PC-9 (cell line): ENCODE results near the gene HEMK1. TPM values are rescaled to one million over a fixed set of nuclear protein-coding genes. Genes with fewer than 3 reads are reported as not detected.

Experiments used
- BruUV-seq: library from RNA; stranded (reverse); fragments of 400-500 nt; replicated peaks from 2 replicates; lab custom pipeline; 2021; lab: Mats Ljungman, UMichigan
- CTCF ChIA-PET: fragments of 300-600 bp; sonication (Branson Sonifier 250); formaldehyde crosslinking; loops from one replicate; lab custom pipeline; 2022; ENCODE audit warnings: antibody characterized with exemption; lab: Charles Lee
- POLR2A ChIA-PET: fragments of 300-600 bp; sonication (Branson Sonifier 250); formaldehyde crosslinking; loops from one replicate; lab custom pipeline; 2022; ENCODE audit warnings: antibody characterized with exemption; ENCODE audit not compliant: unreplicated experiment; lab: Charles Lee
- DNase-seq, 2 experiments: peaks; one replicate each; pipeline versions ENCODE4 v3.0.0 to v3.0.0-alpha.2; 2015 to 2022; ENCODE audit warnings: mixed read lengths in 1 of 2
- H2AFZ ChIP-seq: fragments of 200-600 bp; sonication (generic); 2 replicates; pipeline ENCODE4 v1.8.1; 2017; ENCODE audit warnings: antibody characterized with exemption
- H3F3A ChIP-seq: fragments of 200-600 bp; sonication (generic); 2 replicates; pipeline ENCODE4 v1.8.1; 2017; ENCODE audit warnings: antibody characterized with exemption, mild to moderate bottlenecking, low read depth; ENCODE audit not compliant: insufficient read depth
- H3K27ac ChIP-seq: fragments of 200-600 bp; sonication (generic); 2 replicates; pipeline ENCODE4 v1.6.1; 2016; ENCODE audit warnings: mixed run types
- H3K27me3 ChIP-seq: fragments of 200-600 bp; sonication (generic); 2 replicates; pipeline ENCODE4 v1.6.1; 2016; ENCODE audit warnings: low read depth, mixed run types; ENCODE audit not compliant: insufficient read depth
- H3K36me3 ChIP-seq: fragments of 200-600 bp; sonication (generic); 2 replicates; pipeline ENCODE4 v1.6.1; 2016; ENCODE audit warnings: low read depth, mixed run types
- H3K4me1 ChIP-seq: fragments of 200-600 bp; sonication (generic); replicated peaks from 2 replicates; pipeline ENCODE4 v1.6.1; 2016; ENCODE audit warnings: mixed run types; ENCODE audit not compliant: insufficient read depth
- H3K4me2 ChIP-seq: fragments of 200-600 bp; sonication (generic); 2 replicates; pipeline ENCODE4 v1.6.1; 2017; ENCODE audit warnings: mixed run types
- H3K4me3 ChIP-seq: fragments of 200-600 bp; sonication (generic); 2 replicates; pipeline ENCODE4 v1.6.1; 2016; ENCODE audit warnings: mixed run types
- H3K79me2 ChIP-seq: fragments of 200-600 bp; sonication (generic); 2 replicates; pipeline ENCODE4 v1.6.1; 2017; ENCODE audit warnings: low read depth, mixed run types
- H3K9me2 ChIP-seq: fragments of 200-600 bp; sonication (generic); 2 replicates; pipeline ENCODE4 v1.8.1; 2017; ENCODE audit warnings: mild to moderate bottlenecking; ENCODE audit not compliant: insufficient read depth
- H3K9me3 ChIP-seq: fragments of 200-600 bp; sonication (generic); 2 replicates; pipeline ENCODE4 v1.8.1; 2016; ENCODE audit warnings: low read depth; ENCODE audit not compliant: insufficient read depth
- H4K20me1 ChIP-seq: fragments of 200-600 bp; sonication (generic); 2 replicates; pipeline ENCODE4 v1.8.1; 2017; ENCODE audit not compliant: insufficient read depth
- CTCF ChIP-seq: fragments of 200-600 bp; sonication (generic); conservative IDR thresholded peaks from 2 replicates; pipeline ENCODE4 v1.6.1; 2017; ENCODE audit warnings: mixed run types, antibody characterized with exemption, mild to moderate bottlenecking, moderate library complexity
- EZH2 ChIP-seq: fragments of 200-600 bp; sonication (generic); IDR thresholded peaks from 2 replicates; pipeline ENCODE4 v1.8.0; 2017; ENCODE audit warnings: antibody characterized with exemption, low read depth
- intact Hi-C: fragments of 100-400 bp; cut with micrococcal nuclease; formaldehyde crosslinking; loops from one replicate; pipeline ENCODE4 v1.10.0; 2022; ENCODE audit not compliant: unreplicated experiment
- total RNA-seq: library from RNA; stranded (reverse); gene quantifications from 2 replicates; pipeline ENCODE4 v1.2.3, GENCODE V29; 2021

Gene HEMK1
- total RNA-seq, 1 experiment from 2014 or later: 20.6 TPM

DNA sequence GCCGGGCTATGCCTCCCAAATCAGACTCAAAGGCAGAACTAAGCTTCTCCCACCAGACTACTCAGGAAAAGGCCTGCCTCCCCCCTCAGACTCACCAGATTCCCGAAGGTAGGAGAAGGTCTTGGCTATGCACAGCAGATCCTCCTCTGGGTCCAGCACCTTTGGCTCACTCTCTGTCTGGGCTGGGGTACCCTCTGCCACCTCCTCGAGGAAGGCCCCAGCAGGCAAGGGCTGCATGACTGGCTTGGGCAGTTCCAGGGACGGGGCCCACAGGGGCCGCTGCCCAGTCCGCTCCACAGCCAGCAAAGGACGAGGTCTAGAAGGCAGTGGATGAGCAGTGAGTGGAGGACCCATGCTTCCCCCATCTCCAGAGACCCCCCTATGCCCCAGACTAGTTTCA lies 39.0 kb downstream of the HEMK1 start:
- Histone ChIP-seq H3K79me2 (no peaks in the 10 kb centered on the region), H3K9me3 (no peaks in the 10 kb centered on the region), H3K36me3 (no peaks in the 10 kb centered on the region), H3K4me1 (peaks cover 32% of the 10 kb centered on the region), H3K9me2 (no peaks in the 10 kb centered on the region), H3K4me3 (no peak overlapping the region), H3K27ac (no peak overlapping the region), H3K27me3 (no peaks in the 10 kb centered on the region), H2AFZ (no peak overlapping the region), H4K20me1 (no peaks in the 10 kb centered on the region), H3K4me2 (no peak overlapping the region), H3F3A (peaks cover 14% of the 10 kb centered on the region; the same call in 1 of the 2 replicates)
- BruUV-seq: no TSS peak
- CTCF ChIA-PET: interaction anchor here (0.6 kb wide), 2 partner anchors 10 to 14 kb away, joined by 3 read pairs; no protein-coding TSS in a partner anchor
- POLR2A ChIA-PET: no interaction called here
- no peak for DNase-seq
- intact Hi-C loops: no loop called here
- no peak for TF ChIP-seq EZH2
- no peak for TF ChIP-seq CTCF

DNA sequence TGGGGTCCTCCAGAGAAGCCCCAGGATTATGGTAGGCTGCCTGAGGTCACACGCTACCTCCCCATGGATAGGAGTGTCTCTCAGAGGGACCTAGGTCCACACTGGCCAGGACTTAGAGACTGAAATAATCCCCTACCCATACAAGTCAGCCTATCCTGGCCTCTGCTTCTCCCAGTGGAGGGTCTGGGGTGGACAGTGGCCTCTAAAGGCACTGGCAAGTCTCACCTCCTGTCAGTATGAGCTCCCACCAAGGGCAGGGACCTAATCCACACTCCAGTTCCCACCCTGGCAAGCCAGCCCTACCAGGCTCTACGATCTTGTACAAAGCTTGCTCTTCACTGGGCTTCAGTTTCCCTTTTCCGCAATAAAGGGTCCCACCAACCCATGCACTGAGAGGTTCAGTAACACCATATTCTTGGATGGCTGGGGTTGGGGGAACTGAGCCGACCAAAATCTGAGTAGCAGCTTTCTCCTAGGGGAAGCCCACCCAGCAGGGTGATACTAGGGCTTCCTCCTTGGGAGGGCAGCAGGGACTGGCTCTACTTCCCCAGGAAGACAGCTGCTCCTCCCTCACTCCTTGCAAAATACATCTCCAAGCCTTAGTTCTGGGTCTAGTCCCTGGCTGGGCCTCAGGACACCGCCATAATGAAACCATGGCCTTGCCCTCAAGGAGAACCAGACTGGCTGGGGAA lies 39.9 kb downstream of the HEMK1 start:
- H3K79me2 ChIP-seq: no peaks in the 10 kb centered on the region
- ChIA-PET POLR2A (no interaction called here), CTCF (interaction anchor here (0.9 kb wide), 1 partner anchor 57 kb away, joined by 3 read pairs; no protein-coding TSS in a partner anchor)
- no peaks in the 10 kb centered on the region for H3K27me3 ChIP-seq
- BruUV-seq: no TSS peak
- no peak overlapping the region for H3K27ac ChIP-seq
- intact Hi-C loops: no loop called here
- DNase-seq: no peak
- H3K9me3 ChIP-seq: no peaks in the 10 kb centered on the region
- no peak overlapping the region for H3K4me3 ChIP-seq
- H3F3A ChIP-seq: peaks cover 14% of the 10 kb centered on the region; the same call in 1 of the 2 replicates
- no peak overlapping the region for H3K4me2 ChIP-seq
- TF ChIP-seq CTCF (no peak), EZH2 (no peak)
- no peaks in the 10 kb centered on the region for H4K20me1 ChIP-seq
- H3K36me3 ChIP-seq: no peaks in the 10 kb centered on the region
- H3K4me1 ChIP-seq: peaks cover 31% of the 10 kb centered on the region
- no peak overlapping the region for H2AFZ ChIP-seq
- no peaks in the 10 kb centered on the region for H3K9me2 ChIP-seq

DNA sequence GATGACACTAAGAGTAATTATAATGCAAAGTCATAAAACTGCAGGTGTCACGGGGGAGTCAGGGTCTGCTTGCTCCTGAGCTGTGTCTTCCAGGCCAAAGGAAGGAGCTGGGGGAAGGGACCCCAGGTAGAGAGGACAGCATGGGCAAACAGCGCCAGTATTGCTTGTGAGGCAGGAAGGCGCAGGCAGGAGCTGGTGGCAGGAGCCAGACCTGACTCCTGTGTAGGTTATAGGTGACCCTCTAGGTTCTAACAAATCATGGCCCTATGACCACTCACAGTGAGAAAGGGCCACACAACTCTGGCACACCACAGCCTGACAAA lies 40.4 kb downstream of the HEMK1 start:
- intact Hi-C loops: no loop called here
- ChIA-PET POLR2A (no interaction called here), CTCF (interaction anchor here (0.9 kb wide), 1 partner anchor 58 kb away, joined by 3 read pairs; no protein-coding TSS in a partner anchor)
- no peak overlapping the region for H2AFZ ChIP-seq
- DNase-seq: no peak
- no peaks in the 10 kb centered on the region for H3K27me3 ChIP-seq
- peaks cover 31% of the 10 kb centered on the region for H3K4me1 ChIP-seq
- TF ChIP-seq CTCF (no peak), EZH2 (no peak)
- H3F3A ChIP-seq: peaks cover 14% of the 10 kb centered on the region; the same call in 1 of the 2 replicates
- H3K36me3 ChIP-seq: no peaks in the 10 kb centered on the region
- H3K9me2 ChIP-seq: no peaks in the 10 kb centered on the region
- H3K4me3 ChIP-seq: no peak overlapping the region
- no peaks in the 10 kb centered on the region for H3K79me2 ChIP-seq
- H3K4me2 ChIP-seq: no peak overlapping the region
- H3K9me3 ChIP-seq: no peaks in the 10 kb centered on the region
- no TSS peak for BruUV-seq
- H4K20me1 ChIP-seq: no peaks in the 10 kb centered on the region
- no peak overlapping the region for H3K27ac ChIP-seq
